ENCODE measurements around the gene CD300LG.

The CD300LG gene

GRCh38 chr17:43909537-43910231 is 62.7 kb downstream of the CD300LG start:
- no peak for DNase-seq

GRCh38 chr17:43911904-43912303 is 64.9 kb downstream of the CD300LG start:
- no peak for DNase-seq

- DNase-seq: no peak
Observed at GRCh38 chr17:43912635-43913304, 65.8 kb downstream of the CD300LG start.

Measured in DMS53 (cell line).